GM06990 (cell line): ENCODE measurements around the gene KCNS1.

Experiments
- DNase-seq: peaks from one replicate; pipeline ENCODE4 v3.0.0-alpha.2; 2011; ENCODE audit not compliant: insufficient read length; ENCODE audit errors: extremely low read depth
- H3K27me3 ChIP-seq: replicated peaks from 2 replicates; pipeline ENCODE4 v1.6.0; 2011; ENCODE audit warnings: low read length; ENCODE audit not compliant: control insufficient read depth, insufficient read depth
- H3K36me3 ChIP-seq: 2 replicates; pipeline ENCODE4 v1.5.1; 2011; ENCODE audit warnings: low read length; ENCODE audit not compliant: control insufficient read depth, insufficient read depth
- H3K4me3 ChIP-seq: replicated peaks from 2 replicates; pipeline ENCODE4 v1.5.1; 2011; ENCODE audit warnings: low read depth, mild to moderate bottlenecking, control low read depth, low read length
- TF ChIP-seq, protein P1 (sequence below): IDR thresholded peaks from 2 replicates; pipeline ENCODE4 v1.5.1; 2011; ENCODE audit warnings: low read length, control low read depth, mild to moderate bottlenecking, inconsistent platforms; ENCODE audit not compliant: insufficient read depth, poor library complexity, severe bottlenecking

KCNS1 gene

DNA sequence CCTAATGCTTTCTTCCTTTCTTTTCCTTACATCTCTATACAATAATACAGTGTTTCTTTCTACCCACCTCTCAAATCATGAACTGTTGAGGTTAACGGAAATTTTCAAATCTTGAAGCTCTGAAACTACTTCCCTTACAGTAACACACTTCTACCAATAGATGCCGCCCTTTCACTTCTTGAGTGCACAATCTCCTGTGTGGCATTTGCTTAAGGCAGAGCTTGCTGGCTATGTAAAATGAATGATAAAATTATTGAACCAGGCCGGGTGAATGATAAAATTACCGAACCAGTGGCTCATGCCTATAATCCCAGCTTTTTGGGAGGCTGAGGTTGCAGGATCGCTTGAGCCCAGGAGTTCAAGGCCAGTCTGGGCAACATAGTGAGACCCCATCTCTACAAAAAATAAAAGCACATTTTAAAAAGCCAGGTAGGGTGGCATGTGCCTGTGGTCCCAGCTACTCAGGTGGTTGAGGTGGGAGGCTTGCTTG is 56.8 kb downstream of the KCNS1 start:
- DNase-seq: no peak
- TF ChIP-seq, protein P1, sequence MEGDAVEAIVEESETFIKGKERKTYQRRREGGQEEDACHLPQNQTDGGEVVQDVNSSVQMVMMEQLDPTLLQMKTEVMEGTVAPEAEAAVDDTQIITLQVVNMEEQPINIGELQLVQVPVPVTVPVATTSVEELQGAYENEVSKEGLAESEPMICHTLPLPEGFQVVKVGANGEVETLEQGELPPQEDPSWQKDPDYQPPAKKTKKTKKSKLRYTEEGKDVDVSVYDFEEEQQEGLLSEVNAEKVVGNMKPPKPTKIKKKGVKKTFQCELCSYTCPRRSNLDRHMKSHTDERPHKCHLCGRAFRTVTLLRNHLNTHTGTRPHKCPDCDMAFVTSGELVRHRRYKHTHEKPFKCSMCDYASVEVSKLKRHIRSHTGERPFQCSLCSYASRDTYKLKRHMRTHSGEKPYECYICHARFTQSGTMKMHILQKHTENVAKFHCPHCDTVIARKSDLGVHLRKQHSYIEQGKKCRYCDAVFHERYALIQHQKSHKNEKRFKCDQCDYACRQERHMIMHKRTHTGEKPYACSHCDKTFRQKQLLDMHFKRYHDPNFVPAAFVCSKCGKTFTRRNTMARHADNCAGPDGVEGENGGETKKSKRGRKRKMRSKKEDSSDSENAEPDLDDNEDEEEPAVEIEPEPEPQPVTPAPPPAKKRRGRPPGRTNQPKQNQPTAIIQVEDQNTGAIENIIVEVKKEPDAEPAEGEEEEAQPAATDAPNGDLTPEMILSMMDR: peak; percentile 75
- H3K4me3 ChIP-seq: no peak overlapping the region

DNA sequence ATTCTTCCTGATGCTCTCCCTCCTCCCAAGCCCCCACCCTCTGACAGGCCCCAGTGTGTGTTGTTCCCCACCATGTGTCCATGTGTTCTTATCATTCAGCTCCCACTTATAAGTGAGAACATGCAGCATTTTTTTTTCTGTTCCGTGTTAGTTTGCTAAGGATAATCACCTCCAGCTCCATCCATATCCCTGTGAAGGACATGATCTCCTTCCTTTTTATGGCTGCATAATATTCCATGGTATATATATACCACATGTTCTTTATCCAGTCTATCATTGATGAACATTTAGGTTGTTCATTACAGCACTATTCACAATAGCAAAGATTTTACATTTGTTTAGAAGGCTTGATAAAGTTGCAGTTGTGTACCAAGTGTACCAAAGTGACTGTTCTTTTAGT is 57.9 kb downstream of the KCNS1 start:
- no peak overlapping the region for H3K4me3 ChIP-seq
- DNase-seq: no peak
- TF ChIP-seq, protein P1: no peak
- peaks cover 2% of the 10 kb centered on the region for H3K36me3 ChIP-seq
- no peaks in the 10 kb centered on the region for H3K27me3 ChIP-seq

More for the DNA sequence above, 56.8 kb downstream of the KCNS1 start:
- no peaks in the 10 kb centered on the region for H3K27me3 ChIP-seq
- peaks cover 2% of the 10 kb centered on the region for H3K36me3 ChIP-seq
